Stimulated activated CD8-positive, alpha-beta memory T cell treated with anti-CD3 and anti-CD28 coated beads, Interleukin-12 subunit alpha, Interleukin-12 subunit beta, amount 100 ng/mL, for 24 hours (primary cell): ENCODE data around the gene RNF215.
A peak's percentile ranks its signal among the peaks of the same experiment; 100 is the strongest.
"Not testable (repeated sequence)": the region's sequence is repeated elsewhere in the genome, so short reads cannot be mapped to it uniquely, and the experiment has no call there.

Experiments used
- DNase-seq: peaks from one replicate; pipeline ENCODE4 v3.0.0-alpha.2; 2020; ENCODE audit errors: extremely low read depth

Gene RNF215

DNA sequence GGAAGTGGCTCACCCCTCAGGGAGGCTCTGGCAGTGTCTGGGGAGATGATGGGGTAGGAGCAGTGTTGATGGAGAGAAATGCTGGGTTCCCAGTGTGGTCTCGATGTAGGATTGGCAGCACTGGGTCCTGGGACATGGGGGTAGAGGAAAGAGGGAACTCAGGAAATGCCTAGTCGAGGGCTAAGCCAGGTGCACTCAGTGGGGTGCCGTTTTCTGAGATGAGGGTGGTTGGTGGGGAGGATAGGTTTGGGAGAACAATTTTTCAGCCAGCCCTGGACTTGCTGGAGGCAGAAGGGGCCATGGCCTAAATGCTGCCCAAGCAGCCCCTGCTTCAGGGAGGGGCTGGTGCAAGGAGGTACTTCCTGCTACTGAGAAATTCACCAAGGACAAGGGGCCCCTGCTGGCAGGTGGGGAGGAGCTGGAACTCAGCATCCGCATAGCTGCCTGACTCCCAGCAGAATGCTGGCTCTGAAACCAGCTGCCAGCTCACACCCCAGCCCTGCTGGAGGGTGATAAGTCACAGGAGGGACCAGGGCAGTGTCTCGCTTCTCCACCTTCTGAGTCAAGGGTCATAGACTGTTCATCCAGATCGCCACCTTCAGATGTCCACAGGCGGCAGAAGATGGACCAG lies 24.4 kb downstream of the RNF215 start:
- no peak for DNase-seq

DNA sequence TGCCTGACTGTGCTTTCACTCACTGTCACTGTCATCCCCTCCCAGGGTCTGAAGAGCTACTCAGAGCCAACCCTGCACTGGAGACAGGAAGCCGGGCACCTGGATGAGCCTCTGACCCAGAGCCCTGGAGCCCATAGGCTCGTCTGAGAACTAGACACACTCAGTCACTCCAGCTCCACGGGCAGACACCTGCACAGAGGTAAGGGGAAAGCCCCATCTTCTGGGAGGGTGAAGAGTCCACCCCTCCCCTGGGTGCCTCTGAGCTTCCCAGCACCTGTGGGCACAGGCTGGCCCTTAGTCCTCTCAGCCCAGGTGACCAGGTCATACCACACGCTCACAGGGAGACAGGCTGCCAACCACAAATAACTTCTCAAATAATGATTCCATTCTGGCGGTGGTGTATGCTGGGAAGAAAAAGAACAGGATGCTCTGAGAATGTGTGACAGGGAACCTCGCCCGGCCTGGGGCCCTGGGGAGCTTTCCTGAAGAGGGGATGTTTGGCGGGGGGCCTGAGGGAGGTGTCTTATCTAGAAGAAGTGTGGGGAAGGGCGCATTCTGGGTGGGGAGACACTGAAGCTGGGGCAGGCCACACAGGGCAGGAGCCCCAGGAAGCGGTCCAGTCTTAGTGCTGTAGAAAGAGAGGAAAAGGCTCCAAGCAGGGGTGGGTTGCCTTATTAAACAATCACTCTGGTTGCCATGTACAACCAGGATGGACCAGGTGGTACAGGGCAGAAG lies 25.1 kb downstream of the RNF215 start:
- no peak for DNase-seq

DNA sequence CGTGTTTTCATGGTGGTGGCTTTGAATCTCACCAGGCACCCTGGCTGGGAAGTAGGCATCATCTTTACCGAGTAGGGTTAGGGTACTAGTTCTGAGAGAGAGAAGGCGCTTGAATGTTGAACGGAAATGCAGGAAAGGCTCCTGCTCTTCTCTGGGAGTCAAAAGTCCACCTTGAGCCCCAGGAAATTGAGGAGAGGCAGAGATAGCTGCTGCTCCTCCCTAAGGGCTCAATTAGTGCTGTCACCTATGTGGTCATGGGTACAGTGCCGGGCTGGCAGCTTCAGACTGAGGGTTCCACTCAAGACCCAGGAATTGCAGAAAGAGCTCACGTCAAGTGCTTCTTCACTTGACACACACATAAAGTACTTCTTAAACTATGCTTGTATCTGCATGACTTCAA lies 28.7 kb downstream of the RNF215 start:
- no peak for DNase-seq

DNA sequence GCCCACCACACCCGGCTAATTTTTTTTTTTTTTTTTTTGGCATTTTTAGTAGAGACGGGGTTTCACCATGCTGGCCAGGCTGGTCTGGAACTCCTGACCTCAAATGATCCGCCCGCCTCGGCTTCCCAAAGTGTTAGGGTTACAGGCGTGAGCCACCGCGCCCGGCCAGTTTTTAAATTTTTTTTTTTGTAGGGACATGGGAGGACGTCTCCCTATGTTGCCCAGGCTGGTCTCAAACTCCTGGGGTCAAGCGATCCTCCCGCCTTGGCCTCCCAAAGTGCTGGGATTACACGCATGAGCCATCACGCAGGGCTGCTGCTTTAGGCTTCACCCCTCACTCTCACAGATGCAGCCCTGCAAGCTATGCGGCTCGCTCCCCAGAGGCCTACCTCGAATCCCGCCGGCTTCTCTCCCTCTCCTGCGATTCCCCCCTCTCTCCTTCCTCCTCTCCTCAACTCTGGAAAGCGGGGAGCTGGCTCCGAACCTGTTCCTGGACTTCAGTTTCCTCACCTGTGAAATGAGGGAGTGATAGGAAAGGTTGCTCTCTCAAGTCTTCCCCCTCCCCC lies 29.5 kb downstream of the RNF215 start:
- no peak for DNase-seq

DNA sequence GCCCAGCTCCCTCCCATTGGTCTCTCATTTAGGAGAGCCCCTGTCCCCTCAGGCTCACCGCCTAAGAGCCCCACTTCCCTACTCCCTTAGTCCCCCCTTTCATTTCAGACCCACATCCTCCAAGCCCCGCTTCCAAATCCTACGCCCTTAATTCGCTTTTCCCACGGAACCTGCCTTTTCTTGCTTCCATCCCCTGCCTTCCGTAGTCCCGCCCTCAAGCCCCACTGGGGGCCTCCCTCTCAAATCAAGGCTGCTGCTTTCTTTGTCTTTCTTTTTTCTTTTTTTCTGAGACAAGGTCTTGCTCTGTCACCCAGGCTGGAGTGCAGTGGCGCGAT lies 30.0 kb downstream of the RNF215 start:
- DNase-seq = no peak

DNA sequence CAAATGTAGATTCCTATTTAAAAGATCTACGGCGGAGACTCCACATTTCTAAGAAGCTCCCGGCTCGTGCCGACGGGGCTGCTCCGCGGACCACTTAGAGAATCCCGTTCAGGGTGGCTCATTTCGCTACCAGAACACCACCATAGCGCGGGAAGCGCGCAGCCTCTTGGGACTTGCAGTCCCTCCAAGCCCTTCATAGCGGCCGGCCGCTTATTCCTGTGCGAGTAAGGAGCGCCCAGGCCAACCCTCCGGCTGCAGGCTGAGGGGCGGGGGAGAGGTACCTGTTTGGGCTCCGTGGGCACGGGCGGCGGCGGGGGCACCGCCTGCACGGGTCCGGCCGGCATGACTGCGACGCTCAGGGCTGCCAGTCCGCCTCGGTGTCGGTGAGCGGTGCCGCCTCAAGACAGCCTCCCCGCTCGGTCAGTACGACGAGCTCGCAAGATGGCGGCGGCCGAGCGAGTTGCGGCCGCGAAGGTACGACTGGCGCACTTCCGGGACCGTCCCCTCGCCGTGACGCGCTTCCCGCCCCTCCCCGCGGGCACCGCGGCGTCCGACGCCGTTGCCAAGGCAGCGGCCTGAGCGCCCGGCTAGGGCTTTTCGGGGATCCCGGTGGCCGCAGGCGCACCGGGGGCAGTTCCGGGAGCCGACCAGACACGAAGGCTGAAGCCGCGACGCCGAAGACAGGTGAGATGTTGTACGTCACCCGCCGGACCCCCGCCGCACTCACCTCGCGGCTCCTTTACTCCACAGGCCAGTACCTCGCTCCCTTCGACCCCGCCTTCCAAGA lies 30.6 kb downstream of the RNF215 start, which contains the start of the genes CCDC157 and SF3A1:
Gene CCDC157, plus strand, starts transcription at position 559 of the 787 bp plus-strand sequence. CDS start 8,994 bp downstream, outside the sequence.
Gene SF3A1, minus strand, starts transcription at position 446 of the 787 bp plus-strand sequence. Its CDS starts 102 bp downstream, at position 344.
- peak; percentile 76 for DNase-seq

DNA sequence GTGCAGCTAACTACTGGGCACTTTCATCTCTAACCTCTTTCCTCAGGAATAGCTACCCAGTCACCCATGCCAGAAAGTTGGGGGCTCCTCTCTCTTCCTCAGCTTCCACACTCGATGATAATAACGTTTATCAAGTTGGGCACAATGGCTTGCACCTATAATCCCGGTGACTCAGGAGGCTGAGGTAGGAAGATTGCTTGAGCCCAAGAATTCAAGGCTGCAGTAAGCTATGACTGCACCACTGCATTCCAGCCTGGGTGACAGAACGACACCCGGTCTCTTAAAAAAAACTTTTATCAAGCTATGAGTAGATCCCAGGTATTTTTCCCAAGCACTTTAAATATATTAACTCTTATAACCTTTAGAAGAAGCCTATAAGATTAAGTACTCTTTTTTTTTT lies 32.6 kb downstream of the RNF215 start:
- no peak for DNase-seq

DNA sequence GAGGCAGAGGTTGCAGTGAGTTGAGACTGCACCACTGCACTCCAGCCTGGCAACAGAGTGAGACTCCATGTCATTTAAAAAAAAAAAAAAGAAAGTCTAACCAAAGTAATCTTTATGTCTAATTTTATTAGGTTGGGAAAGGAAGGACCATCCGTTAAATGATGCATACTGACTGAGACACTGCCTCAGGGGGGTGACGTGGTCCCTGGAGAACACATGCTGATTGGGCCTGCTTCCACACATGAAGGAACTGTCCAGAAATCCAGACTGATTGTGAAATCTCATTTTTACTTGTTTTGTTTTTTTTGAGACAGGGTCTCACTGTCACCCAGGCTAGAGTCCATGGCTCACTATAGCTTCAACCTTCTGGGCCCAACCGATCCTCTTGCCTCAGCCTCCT lies 36.0 kb downstream of the RNF215 start:
- no peak for DNase-seq

DNA sequence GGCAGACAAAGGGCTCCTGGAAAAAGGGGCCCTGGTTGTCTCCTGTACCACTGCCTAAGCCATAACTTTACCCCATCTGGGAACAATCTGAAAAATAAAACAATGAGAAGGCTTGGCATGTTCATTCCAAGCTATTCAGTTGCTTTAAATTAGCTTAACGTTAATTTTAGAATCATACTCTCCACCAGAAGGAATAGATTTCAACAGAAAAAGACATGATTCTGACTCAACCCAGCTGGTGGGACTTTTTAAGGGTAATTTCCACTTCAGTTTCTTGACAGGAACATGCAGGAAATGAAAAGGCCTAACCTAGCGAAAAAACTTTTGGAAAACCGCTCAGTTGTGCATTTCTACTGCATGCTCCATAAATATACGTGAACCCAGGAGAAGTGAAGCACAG lies 38.4 kb downstream of the RNF215 start:
- no peak for DNase-seq

DNA sequence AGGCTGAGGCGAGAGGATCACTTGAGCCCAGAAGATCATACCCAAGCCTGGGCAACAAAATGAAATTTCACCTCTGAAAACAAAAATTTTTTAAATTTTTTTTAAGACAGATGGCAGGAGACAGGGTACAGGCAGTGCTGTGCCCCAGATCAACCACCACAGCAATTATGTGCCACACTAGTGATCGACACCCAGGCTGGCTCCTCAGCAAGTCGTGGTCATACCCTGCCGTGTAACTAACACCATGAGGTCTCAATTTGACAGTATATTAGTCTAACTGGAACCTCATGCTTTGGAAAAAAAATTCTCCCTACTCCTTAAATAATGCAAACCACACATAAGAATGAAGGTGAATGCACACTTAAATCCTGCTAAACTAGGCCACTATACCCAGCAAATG lies 38.8 kb downstream of the RNF215 start:
- DNase-seq = no peak

DNA sequence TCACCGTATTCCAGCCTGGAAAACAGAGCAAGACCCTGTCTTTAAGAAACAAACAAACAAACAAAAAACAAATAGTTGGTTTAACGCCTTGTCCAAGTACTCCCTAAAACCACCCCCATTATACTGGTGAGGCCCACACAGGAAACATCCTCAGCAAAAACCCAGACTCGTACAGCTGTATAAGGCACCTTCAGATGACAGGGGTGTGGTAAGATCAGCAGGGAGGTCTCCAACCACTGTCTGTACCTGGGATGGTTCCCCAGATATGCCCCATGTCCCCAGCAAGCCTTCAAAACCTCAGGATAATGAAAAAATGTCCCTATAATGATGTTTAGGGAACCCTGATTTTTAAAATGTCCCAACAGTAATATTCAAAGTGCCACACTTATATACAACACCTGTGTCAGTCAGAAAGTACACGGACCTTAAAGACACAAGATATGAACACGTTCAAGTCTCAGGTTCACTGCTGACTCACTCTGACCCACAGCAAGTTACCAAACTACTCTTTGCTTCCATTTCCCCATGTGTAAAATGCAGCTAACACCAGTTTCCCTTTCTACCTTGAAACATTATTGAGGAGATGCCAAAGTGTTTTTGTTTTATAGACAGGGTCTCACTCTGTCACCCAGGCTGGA lies 39.8 kb downstream of the RNF215 start:
- DNase-seq = no peak

DNA sequence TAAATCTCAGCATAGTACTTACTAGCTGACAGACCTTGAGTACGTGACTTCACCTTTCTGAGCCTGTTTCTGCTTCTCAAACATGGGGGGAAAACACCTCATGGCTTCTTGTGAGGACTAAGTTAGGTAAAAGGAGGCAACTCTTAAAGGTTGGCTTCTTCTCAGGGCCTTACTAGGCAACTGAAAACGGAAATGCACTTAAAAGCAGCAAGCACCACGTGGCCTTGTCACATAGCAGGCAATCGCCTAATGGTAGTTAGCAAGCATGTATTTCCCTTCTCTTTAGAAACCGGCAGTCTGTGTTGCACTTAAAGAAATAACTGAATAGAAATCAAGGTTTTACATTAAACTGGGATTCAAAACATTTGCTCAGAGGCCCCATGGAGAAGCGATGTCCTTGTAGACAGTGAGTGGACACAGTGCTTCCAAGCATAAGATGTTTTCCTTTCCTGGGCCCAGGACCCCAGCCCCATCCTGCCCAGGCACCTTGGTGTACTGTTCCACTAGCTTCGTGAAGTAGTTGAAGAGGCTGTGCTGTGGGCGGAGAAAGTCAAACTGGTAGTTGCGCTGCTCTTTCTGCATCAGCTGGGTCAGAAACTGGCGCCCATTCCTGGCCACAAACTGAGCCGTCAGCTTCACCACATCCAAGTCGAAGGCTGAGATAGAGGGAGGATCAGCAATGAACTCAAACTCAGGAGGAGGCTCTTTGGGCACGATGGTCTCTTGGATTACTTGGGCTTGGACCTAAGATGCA lies 42.6 kb downstream of the RNF215 start:
- DNase-seq = no peak

DNA sequence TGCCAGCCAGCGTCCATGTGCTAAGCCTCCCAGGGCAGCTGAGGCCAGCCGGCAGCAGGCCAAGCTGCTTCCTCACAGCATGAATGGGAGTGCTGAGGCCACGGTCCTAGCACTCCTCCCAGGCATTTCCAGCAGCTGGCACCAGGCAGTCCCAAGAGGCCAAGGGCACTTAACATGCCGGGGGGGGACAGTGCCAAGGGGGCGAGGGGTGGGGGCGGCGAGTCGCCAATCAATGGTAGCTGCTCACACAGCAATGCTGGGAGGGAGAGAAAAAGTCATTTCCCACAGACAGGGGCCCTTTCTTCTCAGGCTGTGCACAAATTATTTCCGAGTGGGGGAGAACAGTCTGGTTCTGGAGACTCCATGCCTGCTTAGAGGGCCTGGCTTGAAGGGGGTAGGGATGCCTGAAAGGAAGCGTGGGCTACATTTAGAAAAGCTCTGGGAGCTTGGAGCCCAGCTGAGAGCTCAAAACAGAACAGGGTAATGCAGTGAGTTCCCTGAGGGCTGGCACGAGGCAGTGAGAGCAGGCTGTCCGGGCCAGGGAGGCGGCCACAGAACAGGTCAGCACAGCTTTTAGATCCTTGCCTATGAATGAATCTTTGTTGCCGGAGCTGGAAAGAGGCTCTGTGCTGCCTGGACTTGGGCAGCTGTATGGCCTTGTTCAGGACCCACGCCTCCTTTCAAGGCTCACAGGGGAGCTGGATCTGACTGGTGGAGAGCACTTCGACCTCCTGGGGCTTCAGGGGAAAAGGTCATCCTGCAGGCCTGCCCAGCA lies 46.1 kb downstream of the RNF215 start:
- no peak for DNase-seq

DNA sequence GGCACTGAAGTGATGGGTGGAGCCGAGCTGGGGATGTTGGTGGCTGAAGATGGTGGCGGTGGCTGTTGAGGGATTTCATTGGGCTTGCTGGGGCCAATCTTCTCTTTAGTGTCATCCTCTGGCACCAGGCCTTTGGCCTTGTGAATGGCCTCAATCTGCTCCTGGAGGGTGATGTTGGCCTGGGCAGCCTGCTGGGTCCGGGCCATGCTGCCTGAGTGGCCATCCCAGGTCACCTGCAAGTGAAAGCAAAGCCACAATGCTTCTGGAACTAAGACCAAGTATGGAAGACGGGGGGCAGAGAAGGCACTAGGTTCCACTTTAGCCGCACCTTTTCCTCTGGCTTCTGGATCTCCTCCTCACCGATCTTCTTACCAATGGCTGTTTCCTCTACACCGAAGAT lies 48.4 kb downstream of the RNF215 start:
- DNase-seq = no peak

DNA sequence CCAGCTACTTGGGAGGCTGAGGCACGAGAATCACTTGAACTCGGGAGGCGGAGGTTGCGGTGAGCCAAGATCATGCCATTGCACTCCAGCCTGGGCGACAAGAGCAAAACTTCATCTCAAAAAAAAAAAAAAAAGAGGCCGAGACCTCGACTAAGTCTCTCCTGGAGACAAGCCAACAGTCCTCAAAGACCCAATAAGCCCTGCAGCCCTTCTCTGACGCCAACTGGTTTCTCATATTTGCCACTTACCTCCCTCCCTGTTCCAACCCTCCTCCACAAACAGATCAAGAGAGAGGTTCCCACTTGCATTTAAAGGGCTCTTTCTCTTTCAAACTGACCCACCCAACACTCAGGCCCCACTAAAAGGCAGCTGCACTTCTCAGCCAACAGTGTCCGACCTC lies 48.9 kb downstream of the RNF215 start:
- not testable (repeated sequence) for DNase-seq

DNA sequence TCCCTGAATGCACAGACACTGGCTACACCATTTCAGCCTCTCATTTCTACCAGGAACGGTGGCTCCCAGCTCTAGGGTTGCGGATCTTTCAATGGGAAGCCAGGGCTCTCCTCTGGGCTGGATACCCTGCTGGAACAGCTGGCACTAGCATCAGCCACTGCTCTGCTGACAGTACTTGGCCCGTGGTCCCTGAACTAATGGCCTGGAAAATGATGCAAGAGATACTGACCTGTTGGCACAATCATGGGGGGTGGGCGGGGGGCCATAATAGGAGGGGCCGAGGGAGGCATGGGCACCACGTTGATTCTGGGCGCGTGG lies 49.8 kb downstream of the RNF215 start:
- no peak for DNase-seq

DNA sequence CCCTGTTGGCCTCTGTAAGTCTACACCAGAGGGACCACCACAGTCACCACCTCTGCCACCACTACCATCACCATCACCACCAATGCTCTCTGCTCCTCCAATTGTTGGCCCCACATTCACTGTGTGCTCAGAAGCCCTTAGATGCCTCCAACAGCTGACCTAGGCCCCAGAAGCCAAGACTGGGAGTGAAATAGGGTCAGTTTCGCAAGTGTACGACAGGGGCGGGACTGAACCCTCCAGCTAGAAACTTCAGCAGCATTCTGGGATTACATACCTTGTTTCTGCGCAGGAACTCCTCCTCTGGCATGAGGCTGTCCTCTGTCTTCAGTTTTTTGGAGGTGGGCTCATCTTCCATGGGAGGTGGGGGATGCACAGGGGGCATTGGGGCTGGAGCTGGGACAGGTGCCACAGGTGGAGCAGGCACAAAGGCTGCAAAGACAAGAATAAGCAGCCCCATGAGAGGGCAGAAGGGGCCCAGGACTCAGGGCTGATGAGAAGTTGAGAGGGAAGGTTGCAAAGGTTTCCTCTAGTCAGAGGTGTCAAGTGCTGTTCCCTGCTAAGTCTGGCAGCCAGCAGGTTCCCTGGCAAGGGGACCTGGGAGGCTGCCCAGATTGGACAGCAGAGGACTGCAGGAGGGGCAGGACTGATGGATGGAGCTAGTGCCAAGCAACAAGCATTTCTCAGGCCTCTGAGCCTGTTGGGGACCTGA lies 50.3 kb downstream of the RNF215 start:
- no peak for DNase-seq

DNA sequence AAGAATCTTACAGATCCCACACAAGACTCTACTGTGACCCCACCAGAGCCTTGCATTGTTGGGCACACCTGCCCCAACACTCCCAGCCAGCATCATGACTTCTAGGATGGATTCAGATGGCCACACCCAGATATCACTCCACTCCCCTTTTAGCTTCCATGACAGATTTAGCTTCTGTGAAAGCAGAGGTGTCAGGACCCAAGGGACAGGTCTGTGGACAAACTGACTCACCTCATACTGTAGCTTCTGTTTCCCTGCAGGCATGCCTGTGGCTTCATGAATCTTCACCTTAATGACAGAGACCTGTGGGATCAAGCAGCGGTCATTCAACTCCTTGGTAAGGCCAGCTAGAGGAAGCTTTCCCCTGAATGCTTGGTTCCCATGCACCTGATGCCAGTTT lies 52.0 kb downstream of the RNF215 start:
- no peak for DNase-seq

DNA sequence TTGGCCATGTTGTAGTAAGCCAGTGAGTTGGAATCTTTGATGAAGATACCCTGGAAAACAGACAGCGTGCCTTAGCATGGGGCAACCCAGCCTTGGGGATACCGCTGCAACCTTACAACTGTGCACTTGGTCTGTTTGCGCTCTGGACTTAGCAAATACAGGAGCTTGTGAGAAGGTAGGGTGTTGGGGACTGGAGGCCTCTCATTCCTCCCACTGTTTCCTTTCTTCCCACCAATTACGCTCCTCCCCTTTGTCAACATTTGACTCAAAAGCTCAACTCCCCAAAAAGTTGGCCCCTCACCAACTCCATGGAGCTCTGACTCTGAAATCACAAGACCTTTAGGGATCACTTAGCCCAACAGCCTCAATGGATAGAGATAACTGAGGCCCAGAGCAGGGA lies 52.6 kb downstream of the RNF215 start:
- DNase-seq = no peak

DNA sequence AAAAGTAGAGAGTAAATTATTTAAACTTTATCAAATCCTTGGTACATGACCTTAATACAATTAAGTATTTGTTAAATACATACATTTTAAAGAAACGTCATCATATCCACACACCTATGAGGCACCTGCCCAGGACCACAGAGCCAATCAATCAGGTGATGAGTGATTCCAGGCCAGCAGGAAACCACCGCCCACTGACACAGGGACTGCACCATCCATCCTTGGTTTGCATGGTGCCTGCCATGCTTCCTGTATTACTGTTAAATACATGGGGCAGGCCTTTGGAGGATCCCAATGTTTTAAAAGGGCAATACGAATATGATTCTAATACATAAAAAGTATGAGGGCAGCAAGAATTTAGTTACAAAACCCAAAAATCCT lies 53.5 kb downstream of the RNF215 start:
- DNase-seq = no peak
